Upper lobe of left lung (tissue), 4 donors: ENCODE results near the gene HMMR.

Source experiments
- POLR2A ChIP-seq, 4 donors: fragments of 450-650 bp; IDR thresholded peaks; one replicate each; pipeline ENCODE4 v1.5.1; 2016 to 2017; ENCODE audit warnings: antibody characterized with exemption in 4 of 4, mild to moderate bottlenecking in 2 of 4
- TF ChIP-seq, protein P1 (sequence below), 6 experiments: fragments of 450-650 bp in 4 of 6; fragments of 200-600 bp in 2 of 6; sonication (generic) in 2 of 6; IDR thresholded peaks; one replicate each; pipeline ENCODE4 v1.5.1; 2016 to 2019; ENCODE audit warnings: antibody characterized with exemption in 6 of 6

DNA sequence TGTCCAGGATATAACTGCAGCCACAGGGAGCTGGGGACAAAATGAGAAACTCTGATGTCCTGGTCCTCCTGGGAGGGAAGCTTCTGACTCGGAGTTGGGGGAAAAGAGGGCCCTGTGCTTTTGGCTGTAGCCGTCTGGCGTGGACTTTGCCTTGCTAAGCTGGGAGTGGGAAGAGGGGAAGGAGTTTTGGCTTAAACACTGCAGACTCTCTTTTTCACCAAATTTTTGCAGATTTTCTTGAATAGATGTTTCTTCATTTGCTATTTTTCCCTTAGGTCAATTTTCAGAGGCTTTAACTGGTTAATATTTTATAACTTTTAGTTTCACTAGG lies 29.3 kb downstream of the HMMR start:
- TF ChIP-seq, protein P1, sequence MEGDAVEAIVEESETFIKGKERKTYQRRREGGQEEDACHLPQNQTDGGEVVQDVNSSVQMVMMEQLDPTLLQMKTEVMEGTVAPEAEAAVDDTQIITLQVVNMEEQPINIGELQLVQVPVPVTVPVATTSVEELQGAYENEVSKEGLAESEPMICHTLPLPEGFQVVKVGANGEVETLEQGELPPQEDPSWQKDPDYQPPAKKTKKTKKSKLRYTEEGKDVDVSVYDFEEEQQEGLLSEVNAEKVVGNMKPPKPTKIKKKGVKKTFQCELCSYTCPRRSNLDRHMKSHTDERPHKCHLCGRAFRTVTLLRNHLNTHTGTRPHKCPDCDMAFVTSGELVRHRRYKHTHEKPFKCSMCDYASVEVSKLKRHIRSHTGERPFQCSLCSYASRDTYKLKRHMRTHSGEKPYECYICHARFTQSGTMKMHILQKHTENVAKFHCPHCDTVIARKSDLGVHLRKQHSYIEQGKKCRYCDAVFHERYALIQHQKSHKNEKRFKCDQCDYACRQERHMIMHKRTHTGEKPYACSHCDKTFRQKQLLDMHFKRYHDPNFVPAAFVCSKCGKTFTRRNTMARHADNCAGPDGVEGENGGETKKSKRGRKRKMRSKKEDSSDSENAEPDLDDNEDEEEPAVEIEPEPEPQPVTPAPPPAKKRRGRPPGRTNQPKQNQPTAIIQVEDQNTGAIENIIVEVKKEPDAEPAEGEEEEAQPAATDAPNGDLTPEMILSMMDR (IDR thresholded peaks at IDR 0.05): no peak
- TF ChIP-seq POLR2A (IDR thresholded peaks at IDR 0.05): no peak
